GM21390 (cell line): ENCODE results near the gene LRPAP1.
A peak's percentile ranks its signal among the peaks of the same experiment; 100 is the strongest.
"Not testable (repeated sequence)": the region's sequence is repeated elsewhere in the genome, so short reads cannot be mapped to it uniquely, and the experiment has no call there.

Source experiments
- ATAC-seq: cut with Tn5 transposase; IDR thresholded peaks from one replicate; pipeline ENCODE4 v1.9.1; 2021; ENCODE audit not compliant: unreplicated experiment

The LRPAP1 gene, protein sequence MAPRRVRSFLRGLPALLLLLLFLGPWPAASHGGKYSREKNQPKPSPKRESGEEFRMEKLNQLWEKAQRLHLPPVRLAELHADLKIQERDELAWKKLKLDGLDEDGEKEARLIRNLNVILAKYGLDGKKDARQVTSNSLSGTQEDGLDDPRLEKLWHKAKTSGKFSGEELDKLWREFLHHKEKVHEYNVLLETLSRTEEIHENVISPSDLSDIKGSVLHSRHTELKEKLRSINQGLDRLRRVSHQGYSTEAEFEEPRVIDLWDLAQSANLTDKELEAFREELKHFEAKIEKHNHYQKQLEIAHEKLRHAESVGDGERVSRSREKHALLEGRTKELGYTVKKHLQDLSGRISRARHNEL

DNA sequence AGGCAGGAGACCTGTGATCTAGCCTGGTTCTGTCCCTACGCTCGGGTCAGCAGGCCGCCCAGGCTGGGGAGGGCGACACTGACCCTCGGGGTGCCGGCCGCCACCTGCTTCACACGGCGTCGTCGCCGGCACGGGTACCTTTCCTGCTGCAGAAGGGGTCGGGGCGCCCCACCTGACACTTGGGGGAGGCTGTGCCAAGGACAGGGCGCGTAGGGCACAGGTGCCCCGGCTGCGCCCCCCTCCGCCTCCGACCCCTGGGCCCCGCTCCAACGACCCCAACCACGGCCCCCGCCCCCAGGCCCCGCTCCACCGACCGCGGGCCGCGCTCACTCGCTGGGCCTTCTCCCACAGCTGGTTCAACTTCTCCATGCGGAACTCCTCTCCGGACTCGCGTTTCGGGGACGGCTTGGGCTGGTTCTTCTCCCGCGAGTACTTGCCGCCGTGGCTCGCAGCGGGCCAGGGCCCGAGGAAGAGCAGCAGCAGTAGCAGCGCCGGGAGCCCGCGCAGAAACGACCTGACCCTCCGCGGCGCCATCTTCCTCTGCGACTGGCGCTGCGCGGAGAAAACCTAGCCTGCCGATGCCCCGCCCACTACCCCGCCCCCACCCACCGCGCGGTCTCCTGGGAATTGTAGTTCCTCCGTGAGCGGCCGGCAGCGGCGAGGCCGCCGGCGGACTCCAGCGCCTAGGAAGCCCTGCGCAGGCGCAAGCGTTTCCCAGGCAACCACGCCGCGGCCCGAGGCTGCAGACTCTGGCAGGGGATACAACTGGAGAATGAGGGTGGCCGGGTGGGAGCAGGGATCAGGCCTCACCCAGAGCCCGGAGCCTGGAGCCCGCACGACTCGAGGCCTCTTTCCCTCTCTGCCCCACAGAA lies at the start of gene LRPAP1:
Gene LRPAP1 (minus strand): TSS at position 544 of the 872 bp plus-strand sequence. CDS start 10 bp downstream, at position 534.
- peak; percentile 83 for ATAC-seq

DNA sequence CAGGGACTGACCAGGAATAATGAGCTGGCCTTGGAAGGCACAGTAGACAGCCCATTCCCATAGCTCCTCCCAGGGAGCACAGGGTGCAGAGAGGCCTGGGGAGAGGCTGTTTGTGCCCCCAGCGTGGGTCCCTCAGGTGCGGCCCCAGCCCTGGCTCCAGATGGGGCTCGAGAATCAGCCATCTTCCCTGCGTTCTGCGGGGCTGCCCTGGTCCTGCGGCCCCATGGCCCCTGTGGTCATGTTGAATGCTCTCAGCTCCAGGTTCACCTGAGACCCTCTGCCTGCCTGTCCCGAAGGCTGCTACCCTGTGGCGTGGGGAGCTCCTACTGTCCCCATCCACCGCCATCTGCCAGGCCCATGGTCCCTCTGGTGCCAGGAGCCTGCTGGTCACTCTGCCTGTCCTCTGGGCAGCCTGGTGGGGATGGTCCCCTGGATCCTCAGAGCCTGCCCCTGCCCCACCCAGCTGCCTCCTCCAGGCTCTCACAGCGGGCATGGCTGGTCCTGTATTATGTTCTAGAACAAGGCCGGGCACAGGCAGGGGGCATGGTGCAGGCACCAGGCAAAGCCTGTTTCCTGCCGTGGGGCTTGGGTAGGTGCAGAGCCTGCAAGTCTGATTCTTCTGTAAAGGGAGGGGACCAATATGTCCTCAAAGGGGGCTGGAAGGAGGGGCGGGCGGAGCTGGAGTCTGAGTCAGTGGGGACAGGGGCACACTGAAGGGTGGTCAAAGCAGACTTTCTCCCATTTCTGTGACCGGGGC lies 49.3 kb upstream of the LRPAP1 start:
- not testable (repeated sequence) for ATAC-seq

DNA sequence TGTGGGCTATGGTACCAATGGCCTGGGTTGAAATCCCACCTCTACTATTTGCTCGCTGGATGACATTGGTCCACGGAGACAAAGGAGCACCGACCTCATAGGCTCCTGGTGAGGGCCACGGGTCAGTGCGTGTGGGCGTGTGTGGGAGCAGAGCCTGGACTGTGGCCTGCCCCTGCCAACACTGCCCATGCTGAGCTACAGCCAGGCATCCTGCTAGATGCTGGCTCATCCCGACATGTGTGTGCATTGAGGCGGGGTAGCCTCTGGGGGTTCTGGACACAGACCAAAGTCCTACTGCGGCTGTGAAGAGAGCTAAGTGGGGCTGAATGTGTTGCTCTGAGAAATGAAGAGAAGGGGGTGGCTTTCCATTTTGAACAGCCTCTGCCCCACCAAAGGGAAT lies 48.6 kb upstream of the LRPAP1 start:
- not testable (repeated sequence) for ATAC-seq

DNA sequence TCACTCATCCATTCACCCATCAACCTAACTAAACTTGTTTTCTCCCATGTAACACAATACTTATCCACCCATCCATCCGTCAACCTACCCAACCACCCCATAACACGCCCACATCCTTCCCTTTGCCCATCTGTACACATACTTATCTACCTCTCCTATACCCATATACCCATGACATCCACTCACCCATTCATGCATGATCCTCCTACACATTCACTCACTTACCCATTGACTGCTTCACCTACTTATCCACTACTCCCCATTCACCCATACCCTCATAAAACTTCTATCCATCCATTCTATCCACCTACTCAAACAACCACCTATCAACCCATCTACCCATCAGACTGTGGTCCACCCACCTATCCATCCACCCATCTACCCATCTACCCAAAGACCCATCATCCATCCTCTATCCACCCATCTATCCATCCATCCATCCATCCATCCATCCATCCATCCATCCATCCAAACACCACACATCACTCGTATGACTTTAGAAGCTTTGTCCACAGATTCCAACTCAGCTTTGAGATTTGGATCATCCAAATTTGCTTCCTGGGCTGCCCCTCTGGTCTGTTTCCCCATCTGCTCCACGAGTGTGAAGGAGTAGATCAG lies 46.4 kb upstream of the LRPAP1 start:
- ATAC-seq: not testable (repeated sequence)

DNA sequence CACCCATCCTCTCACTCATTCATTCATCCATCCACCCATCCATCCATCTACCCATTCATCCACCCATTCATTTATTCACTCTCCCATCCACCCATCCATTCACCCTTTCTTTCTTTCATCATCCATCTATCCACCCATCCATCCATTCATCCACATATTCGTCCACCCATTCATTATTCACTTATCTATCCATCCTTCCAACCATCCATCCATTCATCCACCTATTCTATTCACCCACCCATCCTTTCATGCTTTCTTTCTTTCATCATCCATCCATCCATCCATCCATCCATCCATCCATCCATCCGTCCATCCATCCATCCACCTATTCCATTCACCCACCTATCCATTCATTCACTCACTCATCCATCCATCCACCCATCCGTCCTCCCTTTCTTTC lies 45.8 kb upstream of the LRPAP1 start:
- ATAC-seq: not testable (repeated sequence)

DNA sequence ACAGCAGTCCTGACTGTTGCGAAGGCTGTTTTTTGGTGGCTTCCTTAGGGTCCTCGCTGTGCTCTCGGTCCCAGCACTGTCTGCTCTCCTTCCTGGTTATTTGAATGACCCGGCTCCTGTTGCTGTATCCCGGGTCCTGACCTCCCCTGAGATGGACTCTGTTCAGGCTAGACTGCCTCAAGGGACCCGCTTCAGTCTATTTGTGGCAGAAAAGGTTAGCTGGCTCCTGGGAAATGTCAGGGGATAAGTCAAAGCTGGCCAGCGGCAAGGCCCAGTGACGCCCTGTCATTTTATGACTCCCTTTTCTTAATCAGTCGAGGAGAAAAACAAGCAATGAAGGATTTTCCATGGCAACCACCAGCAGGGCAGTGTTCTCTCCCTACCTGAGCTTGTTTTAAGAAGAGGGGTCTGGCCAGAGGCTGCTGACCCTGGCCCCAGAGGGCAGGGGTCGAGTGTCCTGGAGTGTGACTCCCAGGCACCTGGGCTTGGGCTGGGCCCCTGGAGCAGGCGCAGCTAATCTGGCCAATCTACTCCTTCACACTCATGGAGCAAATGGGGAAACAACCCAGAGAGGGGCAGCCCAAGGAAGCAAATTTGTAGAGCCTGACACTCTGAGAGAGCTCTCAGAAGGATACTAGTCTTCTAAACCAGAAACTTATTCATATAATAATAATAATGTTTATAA lies 45.1 kb upstream of the LRPAP1 start:
- not testable (repeated sequence) for ATAC-seq

DNA sequence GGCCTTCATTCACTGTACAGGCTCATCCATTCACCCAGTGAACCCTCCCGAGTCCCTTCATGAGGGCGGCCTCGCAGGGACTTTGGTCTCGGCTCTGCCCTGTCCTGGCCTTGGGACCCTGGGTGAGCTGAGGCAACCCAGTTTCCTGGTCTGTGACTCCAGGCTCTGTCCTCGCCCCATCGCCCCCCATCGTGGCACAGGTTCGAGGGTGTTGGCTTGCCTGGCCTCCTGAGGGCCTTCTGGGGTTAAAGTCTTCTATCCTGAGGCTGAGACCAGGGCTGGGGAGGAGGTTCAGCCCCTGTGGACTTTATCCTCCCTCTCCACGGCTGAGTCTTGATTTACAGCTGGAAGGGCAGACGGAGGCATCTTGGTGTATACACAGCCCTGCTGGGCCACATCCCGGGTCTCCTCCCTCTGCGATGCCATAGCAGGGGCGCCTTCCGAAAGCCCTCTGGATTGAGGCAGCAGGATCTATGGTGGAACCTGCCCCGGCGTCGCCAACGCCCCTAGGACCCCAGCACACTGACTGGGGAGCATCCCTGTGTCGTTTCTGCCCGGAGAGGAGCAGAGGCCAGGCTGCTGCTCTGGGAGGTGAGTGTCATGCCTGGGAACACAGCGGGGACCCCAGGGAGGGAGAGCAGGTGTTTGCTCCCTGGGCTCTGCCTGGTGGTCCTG lies 44.4 kb upstream of the LRPAP1 start:
- not testable (repeated sequence) for ATAC-seq

DNA sequence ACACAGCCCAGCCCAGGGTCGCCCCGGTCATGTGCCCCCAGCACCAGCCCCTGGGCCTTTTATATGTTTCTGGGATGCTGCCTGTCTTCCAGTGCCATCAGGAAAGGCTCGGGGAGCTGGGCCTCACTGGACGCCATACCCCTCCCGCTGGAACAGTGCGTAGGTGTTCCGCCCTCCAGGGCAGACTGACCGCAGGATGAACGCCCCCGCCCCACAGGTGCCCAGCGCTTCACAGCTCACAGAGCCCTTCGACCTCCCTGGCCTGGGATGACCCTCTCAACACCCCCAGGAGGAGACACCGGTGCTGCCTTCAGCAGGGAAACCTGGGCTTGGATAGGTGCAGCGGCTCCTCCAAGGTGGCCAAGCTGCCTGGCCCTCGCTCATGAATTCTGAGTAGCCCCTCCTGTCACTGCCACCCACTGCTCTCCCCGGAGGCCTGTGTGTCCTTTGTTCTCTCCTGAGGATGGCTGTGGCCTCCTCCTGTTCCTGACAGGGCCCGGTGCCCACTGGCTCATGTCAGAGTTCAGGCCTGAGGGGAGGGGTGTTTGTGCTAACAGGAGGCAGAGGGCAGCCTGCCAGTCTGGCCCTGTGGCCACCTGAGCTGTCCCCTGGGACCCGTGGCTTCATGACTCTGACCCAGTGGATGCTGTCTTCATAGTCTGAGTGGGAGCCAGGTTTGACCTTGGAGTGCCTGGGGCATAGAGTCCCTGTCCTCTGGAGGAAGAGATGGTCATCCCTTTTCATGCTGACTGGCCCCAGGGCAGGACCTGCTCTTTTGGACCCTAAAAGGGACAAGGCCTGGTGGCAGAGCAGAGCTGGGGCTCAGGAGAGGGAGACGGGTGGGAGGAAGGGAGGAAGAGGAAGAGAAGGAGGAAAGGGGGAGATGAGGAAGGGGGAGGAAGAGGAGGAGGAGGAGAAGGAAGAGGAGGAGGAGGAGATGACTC lies 43.5 kb upstream of the LRPAP1 start:
- ATAC-seq: not testable (repeated sequence)

DNA sequence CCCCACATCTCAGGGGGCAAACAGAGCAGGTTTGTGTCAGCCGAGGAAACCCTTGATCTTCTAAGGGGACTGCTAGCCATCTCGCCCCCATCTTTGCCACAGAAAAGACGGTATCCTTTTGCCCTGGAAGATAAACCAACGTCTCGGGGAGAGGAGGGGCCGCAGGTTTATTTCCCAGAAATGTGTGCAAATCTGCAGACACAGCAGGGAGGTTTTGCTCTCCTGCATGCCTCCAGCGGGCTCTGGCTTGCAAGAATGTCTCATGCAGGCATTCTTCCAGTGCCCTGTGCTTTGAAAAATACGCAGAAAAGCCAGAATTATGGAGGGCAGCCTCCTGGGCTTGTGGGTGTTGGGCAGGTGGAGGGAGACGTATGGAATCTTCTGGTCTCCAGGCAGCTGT lies 42.6 kb upstream of the LRPAP1 start:
- ATAC-seq: not testable (repeated sequence)

DNA sequence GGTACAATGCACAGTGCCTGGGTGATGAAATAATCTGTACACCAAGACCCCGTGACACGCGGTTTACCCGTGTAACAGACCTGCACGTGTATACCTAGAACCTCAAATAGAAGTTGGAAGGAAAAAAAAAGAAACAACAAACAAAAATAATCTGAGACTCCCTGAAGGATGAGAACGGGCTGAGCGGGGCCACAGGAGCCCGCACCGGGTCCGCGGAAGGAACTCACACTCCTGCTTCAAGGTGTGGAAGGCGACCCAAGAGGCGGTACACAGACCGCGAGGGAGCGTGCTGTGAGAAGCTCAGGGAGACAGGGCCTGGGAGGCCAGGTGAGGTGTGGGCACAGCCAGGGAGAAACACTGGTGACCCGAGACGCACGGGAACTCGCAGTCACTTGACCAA lies 42.1 kb upstream of the LRPAP1 start:
- not testable (repeated sequence) for ATAC-seq

DNA sequence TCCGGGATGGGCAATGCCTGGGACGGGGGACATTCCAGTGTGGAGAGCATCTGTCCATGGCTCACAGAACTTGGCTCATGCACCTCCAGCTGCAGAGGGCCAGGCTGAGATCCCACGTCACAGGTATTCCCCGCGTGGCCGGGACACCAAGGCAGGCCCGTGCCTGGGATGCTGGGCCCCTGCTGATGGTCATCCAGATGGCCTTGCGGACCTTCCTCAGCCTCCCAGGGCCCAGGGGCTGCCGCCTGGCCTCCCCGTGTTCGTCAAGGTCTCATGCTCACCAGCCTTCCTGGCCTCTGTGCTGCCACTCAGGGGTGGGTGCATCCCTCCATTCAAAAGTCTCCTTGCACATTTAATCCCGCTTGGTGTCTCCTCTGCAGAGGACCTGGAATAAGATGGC lies 40.9 kb upstream of the LRPAP1 start:
- ATAC-seq: no peak

DNA sequence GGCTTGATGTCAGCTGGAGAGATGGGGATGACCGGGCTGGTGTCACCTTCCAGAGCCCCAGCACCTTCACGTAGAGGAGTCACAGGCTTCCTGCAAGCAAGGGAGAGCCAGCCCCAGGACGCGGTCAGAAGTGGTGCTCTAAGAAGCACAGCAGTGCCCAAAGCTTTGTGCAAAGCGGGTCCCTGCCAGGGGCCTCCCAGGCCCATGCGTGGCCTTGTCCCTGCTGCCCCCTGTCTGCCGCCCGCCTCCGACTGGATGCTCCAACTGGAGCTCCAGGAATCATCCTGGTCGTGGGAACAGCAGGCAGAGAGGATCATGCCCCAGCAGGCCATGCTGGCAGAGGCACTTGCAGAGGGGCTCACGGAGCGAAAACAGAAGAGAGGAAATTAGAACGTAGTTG lies 40.1 kb upstream of the LRPAP1 start:
- ATAC-seq: no peak

DNA sequence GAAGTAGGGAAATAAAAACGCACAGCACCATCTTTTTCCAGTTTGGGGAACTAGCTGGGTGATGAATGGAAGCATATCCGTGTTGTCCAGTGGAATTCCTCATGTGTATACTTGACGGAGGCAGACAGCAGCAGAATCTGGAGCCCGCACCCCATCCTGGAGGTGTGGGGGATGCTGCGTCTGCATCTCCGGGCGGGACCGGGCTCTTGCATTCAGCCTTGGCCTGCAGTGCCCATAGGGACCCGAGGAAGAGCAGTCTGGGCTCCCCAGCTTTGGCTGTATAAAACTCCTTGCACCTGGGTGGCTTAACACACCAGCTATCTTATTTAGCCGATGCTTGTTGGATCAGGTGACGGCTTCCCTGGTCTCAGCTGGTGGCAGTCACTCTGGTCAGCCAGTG lies 39.7 kb upstream of the LRPAP1 start:
- ATAC-seq: no peak

DNA sequence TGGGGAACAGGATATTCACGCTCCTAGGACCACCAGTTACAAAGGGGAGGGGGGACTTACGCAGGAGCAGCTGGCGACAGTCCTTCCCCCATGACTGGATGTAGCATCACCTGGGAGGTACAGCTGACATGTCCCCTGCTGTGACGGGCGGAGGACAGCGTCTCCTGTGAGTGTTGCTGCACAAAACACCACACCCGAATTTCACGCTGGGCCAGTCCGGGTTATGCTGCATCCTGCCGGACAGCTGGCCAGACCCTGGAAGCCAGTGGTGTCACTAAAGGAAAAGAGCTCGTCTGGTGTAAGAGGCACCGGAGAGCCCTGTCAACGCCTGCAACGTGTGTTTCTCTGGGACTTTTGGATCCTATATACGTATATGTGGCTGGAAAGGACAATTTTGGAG lies 38.7 kb upstream of the LRPAP1 start:
- ATAC-seq: not testable (repeated sequence)

DNA sequence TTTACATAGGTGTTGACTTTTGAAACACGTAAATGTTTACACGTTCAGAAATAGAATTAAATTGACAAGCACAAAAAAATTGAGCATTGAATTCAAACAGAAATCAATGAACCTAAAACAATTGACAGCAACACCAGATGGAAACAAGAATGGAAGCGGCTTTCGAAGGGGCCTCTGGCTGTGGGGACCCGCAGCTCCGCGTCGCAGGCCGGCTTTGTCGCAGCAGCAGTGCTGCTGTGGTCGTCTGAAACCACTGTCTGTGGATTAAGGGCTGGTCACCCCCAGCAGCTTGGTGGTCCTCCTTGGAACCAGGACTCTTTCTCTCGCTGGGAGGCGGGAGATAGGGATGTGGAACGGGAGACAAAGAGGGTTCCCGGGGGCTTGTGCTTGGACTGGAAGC lies 37.4 kb upstream of the LRPAP1 start:
- ATAC-seq: not testable (repeated sequence)

DNA sequence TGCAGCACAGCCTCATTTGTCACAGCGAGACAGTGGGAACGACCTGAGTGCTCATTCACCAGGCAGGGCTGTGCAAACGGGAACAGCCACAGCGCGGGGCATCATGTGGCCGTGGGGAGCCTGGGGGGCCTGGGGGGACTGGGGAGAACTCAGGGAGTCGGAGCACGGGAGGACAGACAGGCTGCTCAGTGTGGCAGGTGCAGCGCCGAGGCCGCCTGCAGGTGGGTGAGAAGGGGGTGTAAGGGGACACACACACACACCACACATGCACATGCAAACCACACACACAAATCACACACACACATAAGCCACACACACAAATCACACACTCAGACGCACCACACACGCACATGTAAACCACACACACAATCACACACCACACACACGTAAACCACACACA lies 34.5 kb upstream of the LRPAP1 start:
- not testable (repeated sequence) for ATAC-seq

DNA sequence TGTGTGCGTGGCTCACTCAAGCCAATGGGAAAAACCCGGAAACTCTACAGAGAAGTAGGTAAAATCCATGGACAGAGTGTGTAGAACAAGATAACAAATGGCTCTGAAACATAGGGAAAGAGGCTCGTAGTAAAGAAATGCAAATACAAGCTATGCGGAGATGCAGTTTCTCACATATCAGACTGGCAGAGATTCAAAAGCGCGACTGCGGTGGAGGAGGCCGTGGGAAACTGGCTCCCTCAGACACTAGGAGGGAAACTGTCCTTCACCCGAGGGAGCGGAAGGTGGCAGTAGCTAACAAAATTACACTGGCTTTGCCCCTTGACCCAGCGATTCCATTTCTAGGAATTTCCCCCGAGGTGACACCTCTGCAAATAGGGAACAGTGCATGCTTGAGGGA lies 34.1 kb upstream of the LRPAP1 start:
- ATAC-seq: not testable (repeated sequence)

DNA sequence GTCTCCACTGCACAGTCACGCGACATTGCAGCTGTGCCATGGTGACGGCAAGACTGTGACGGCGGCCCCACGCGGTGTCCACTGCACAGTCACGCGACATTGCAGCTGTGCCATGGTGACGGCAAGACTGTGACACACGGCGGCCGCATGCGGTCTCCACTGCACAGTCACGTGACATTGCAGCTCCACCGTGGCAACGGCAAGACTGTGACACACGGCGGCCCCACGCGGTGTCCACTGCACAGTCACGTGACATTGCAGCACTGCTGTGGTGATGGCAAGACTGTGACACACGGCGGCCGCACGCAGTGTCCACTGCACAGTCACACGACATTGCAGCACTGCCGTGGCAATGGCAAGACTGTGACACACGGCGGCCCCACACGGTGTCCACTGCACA lies 32.7 kb upstream of the LRPAP1 start:
- not testable (repeated sequence) for ATAC-seq

DNA sequence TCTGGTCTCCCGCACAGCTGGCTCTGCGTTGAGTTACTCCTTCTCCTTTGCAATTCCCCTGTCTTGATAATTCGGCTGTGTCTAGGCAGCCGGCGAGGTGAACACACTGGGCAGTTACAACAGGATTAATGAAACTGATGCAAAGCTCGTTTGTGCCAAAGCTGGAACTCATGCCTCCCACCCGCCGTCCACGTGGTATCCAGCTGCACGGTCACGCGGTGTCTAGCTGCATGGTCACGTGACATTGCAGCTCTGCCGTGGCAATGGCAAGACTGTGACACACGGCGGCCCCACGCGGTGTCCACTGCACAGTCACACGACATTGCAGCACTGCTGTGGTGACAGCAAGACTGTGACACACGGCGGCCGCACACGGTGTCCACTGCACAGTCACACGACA lies 31.2 kb upstream of the LRPAP1 start:
- no peak for ATAC-seq
